ENCODE data around the gene FXN. TPM values are rescaled to one million over a fixed set of nuclear protein-coding genes. Genes with fewer than 3 reads are reported as not detected.

Gene FXN
- total RNA-seq, 1 experiment from 2014 or later: 12.0 TPM

DNA sequence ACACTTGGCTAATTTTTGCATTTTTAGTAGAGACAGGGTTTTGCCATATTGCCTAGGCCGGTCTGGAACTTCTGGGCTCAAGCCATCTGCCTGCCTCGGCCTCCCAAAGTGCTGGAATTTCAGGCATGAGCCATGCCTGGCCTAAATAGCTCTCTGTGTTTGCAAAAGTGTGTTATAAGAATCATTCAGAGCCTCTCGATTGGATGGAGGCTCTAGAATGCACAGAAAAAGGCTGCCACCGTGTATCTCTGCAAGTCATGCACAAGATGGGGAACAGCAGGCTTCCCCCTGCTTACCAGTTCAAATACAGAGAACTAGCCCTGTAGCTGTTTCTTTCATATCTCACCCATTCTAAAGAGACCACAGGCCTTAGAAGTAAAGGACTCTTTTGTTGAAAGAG is 28.3 kb downstream of the FXN start:
- no peak overlapping the region for H3K4me3 ChIP-seq
- no peaks in the 10 kb centered on the region for H3K9me3 ChIP-seq (ENCODE audit: insufficient read depth, low read depth)
- no peaks in the 10 kb centered on the region for H4K20me1 ChIP-seq (ENCODE audit: insufficient read depth)
- H3K4me1 ChIP-seq (replicated peaks; ENCODE audit: insufficient read depth): no peaks in the 10 kb centered on the region
- intact Hi-C loops (cut with micrococcal nuclease; ENCODE audit: unreplicated experiment): no loop called here
- BruUV-seq (replicated peaks): no TSS peak
- H3K27me3 ChIP-seq (ENCODE audit: insufficient read depth, low read depth): no peaks in the 10 kb centered on the region
- POLR2A ChIA-PET (ENCODE audit: unreplicated experiment): no interaction called here
- CTCF ChIA-PET: no interaction called here
- 0 out of 2 replicates have a peak, but pooled peaks cover 3% of the 10 kb centered on the region for H3K36me3 ChIP-seq (ENCODE audit: low read depth)
- TF ChIP-seq, protein P1, sequence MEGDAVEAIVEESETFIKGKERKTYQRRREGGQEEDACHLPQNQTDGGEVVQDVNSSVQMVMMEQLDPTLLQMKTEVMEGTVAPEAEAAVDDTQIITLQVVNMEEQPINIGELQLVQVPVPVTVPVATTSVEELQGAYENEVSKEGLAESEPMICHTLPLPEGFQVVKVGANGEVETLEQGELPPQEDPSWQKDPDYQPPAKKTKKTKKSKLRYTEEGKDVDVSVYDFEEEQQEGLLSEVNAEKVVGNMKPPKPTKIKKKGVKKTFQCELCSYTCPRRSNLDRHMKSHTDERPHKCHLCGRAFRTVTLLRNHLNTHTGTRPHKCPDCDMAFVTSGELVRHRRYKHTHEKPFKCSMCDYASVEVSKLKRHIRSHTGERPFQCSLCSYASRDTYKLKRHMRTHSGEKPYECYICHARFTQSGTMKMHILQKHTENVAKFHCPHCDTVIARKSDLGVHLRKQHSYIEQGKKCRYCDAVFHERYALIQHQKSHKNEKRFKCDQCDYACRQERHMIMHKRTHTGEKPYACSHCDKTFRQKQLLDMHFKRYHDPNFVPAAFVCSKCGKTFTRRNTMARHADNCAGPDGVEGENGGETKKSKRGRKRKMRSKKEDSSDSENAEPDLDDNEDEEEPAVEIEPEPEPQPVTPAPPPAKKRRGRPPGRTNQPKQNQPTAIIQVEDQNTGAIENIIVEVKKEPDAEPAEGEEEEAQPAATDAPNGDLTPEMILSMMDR (conservative IDR thresholded peaks at IDR 0.05): no peak
- TF ChIP-seq EZH2 (IDR thresholded peaks at IDR 0.05; ENCODE audit: low read depth): no peak
- H2AFZ ChIP-seq: no peak overlapping the region
- no peaks in the 10 kb centered on the region for H3K9me2 ChIP-seq (ENCODE audit: insufficient read depth)
- no peak overlapping the region for H3K4me2 ChIP-seq
- H3K79me2 ChIP-seq (ENCODE audit: low read depth): no peaks in the 10 kb centered on the region
- DNase-seq: no peak
- no peak overlapping the region for H3K27ac ChIP-seq
- H3F3A ChIP-seq (ENCODE audit: insufficient read depth, low read depth): no peaks in the 10 kb centered on the region

DNA sequence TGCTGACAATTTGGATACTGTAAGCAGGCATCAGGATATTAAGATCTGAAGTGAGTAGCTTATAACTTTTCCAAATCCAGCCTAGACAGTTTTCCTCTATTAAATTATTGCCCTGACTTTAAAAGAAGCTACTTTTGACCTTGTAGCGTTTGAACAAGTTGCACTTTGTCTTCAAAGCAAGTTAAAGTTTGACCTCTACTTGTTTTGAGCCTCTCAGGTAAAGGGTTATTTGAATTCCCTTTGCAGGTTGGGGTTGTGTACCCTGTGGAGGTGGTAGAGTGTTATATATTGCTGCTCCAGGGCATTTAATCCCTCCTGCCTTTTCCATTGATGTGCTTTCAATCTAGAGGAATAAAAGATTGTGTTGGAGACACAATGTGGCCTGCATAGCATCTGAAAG is 30.1 kb downstream of the FXN start:
- H2AFZ ChIP-seq: no peak overlapping the region
- no peaks in the 10 kb centered on the region for H3F3A ChIP-seq (ENCODE audit: insufficient read depth, low read depth)
- TF ChIP-seq, protein P1 (conservative IDR thresholded peaks at IDR 0.05): no peak
- TF ChIP-seq EZH2 (IDR thresholded peaks at IDR 0.05; ENCODE audit: low read depth): no peak
- DNase-seq: no peak
- no peaks in the 10 kb centered on the region for H3K4me1 ChIP-seq (replicated peaks; ENCODE audit: insufficient read depth)
- 0 out of 2 replicates have a peak, but pooled peaks cover 3% of the 10 kb centered on the region for H3K36me3 ChIP-seq (ENCODE audit: low read depth)
- POLR2A ChIA-PET (ENCODE audit: unreplicated experiment): no interaction called here
- no TSS peak for BruUV-seq (replicated peaks)
- H4K20me1 ChIP-seq (ENCODE audit: insufficient read depth): no peaks in the 10 kb centered on the region
- H3K9me2 ChIP-seq (ENCODE audit: insufficient read depth): no peaks in the 10 kb centered on the region
- no peaks in the 10 kb centered on the region for H3K9me3 ChIP-seq (ENCODE audit: insufficient read depth, low read depth)
- H3K4me2 ChIP-seq: no peak overlapping the region
- H3K79me2 ChIP-seq (ENCODE audit: low read depth): no peaks in the 10 kb centered on the region
- no peaks in the 10 kb centered on the region for H3K27me3 ChIP-seq (ENCODE audit: insufficient read depth, low read depth)
- no peak overlapping the region for H3K4me3 ChIP-seq
- intact Hi-C loops (cut with micrococcal nuclease; ENCODE audit: unreplicated experiment): no loop called here
- CTCF ChIA-PET: no interaction called here
- H3K27ac ChIP-seq: no peak overlapping the region

GRCh38 chr9:69066955-69067354 is 31.4 kb downstream of the FXN start:
- no peaks in the 10 kb centered on the region for H3K27me3 ChIP-seq (ENCODE audit: insufficient read depth, low read depth)
- ChIA-PET CTCF (no interaction called here), POLR2A (ENCODE audit: unreplicated experiment) (no interaction called here)
- H4K20me1 ChIP-seq (ENCODE audit: insufficient read depth): no peaks in the 10 kb centered on the region
- H3K9me2 ChIP-seq (ENCODE audit: insufficient read depth): no peaks in the 10 kb centered on the region
- H3K79me2 ChIP-seq (ENCODE audit: low read depth): no peaks in the 10 kb centered on the region
- 0 out of 2 replicates have a peak, but pooled peaks cover 3% of the 10 kb centered on the region for H3K36me3 ChIP-seq (ENCODE audit: low read depth)
- no peak overlapping the region for H3K27ac ChIP-seq
- no peaks in the 10 kb centered on the region for H3K4me1 ChIP-seq (replicated peaks; ENCODE audit: insufficient read depth)
- BruUV-seq (replicated peaks): no TSS peak
- TF ChIP-seq, protein P1 (conservative IDR thresholded peaks at IDR 0.05): no peak
- TF ChIP-seq EZH2 (IDR thresholded peaks at IDR 0.05; ENCODE audit: low read depth): no peak
- intact Hi-C loops (cut with micrococcal nuclease; ENCODE audit: unreplicated experiment): no loop called here
- H3K4me3 ChIP-seq: no peak overlapping the region
- H2AFZ ChIP-seq: no peak overlapping the region
- no peaks in the 10 kb centered on the region for H3F3A ChIP-seq (ENCODE audit: insufficient read depth, low read depth)
- H3K9me3 ChIP-seq (ENCODE audit: insufficient read depth, low read depth): no peaks in the 10 kb centered on the region
- DNase-seq: no peak
- no peak overlapping the region for H3K4me2 ChIP-seq

Measured in PC-9 (cell line).